Muscle layer of colon (tissue), 2 donors: ENCODE measurements around the gene HNRNPH1.
"Not testable (repeated sequence)": the region's sequence is repeated elsewhere in the genome, so short reads cannot be mapped to it uniquely, and the experiment has no call there.

ENCODE experiments used
- H3K27ac ChIP-seq: one replicate; pipeline ENCODE4 v1.7.0; 2013; ENCODE audit warnings: low read depth, mild to moderate bottlenecking, low read length, moderate library complexity
- H3K27me3 ChIP-seq, 2 donors: one replicate each; pipeline ENCODE4 v1.7.0; 2013; ENCODE audit warnings: low read length in 2 of 2, mild to moderate bottlenecking in 2 of 2; ENCODE audit not compliant: insufficient read depth in 2 of 2, control insufficient read depth in 1 of 2
- H3K36me3 ChIP-seq: one replicate; pipeline ENCODE4 v1.7.0; 2013; ENCODE audit warnings: mild to moderate bottlenecking, low read length; ENCODE audit not compliant: insufficient read depth
- H3K4me1 ChIP-seq: one replicate; pipeline ENCODE4 v1.7.0; 2013; ENCODE audit warnings: mild to moderate bottlenecking, low read length; ENCODE audit not compliant: insufficient read depth
- H3K4me3 ChIP-seq, 2 donors: one replicate each; pipeline ENCODE4 v1.7.0; 2013; ENCODE audit warnings: low read length in 2 of 2, low read depth in 1 of 2, mild to moderate bottlenecking in 1 of 2, moderate library complexity in 1 of 2
- H3K9ac ChIP-seq: one replicate; pipeline ENCODE4 v1.7.0; 2013; ENCODE audit warnings: low read length
- H3K9me3 ChIP-seq: one replicate; pipeline ENCODE4 v1.7.0; 2013; ENCODE audit warnings: mild to moderate bottlenecking, low read length
- donor health status: abdominal sarcoma.
- donor health status: Adenocarcinoma of cecum.

The HNRNPH1 gene

GRCh38 chr5:179623003-179623905 is at the start of gene HNRNPH1:
Gene HNRNPH1 (minus strand): TSS chr5:179623671. CDS start chr5:179623133, 538 bp downstream.
- H3K9ac ChIP-seq, result peak within 1 kb of the TSS; percentile 97
- no peaks in the 10 kb centered on the region for H3K9me3 ChIP-seq
- H3K27ac ChIP-seq, result peak within 1 kb of the TSS; percentile 97
- peaks cover 41% of the 10 kb centered on the region for H3K4me1 ChIP-seq
- H3K27me3 ChIP-seq, result no peaks in the 10 kb centered on the region
- H3K36me3 ChIP-seq, result peaks cover 31% of the 10 kb centered on the region
- H3K4me3 ChIP-seq, result peak within 1 kb of the TSS; percentile 81 to 90

DNA sequence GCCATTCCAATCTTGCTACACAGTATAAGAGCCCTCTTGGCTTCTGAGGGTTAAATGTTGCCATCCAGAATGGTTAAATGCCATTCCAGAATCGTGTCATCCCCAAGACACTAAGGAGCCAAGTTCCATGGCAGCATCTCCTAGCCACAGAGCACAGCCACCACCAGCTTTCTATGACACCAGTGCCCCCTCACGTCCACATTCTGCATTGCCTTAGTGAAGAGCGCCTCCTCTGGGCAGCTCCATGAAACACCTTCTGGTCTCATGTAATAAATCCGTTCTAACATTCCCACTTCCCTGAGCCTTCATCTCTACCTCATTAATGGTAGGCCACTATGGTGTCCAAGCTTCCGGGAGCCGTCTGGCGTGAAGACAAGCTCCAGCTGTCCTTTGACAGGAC is 44.9 kb upstream of the HNRNPH1 start:
- Histone ChIP-seq H3K27ac (no peak overlapping the region), H3K9me3 (no peaks in the 10 kb centered on the region), H3K36me3 (no peaks in the 10 kb centered on the region), H3K4me1 (no peaks in the 10 kb centered on the region), H3K9ac (no peak overlapping the region), H3K4me3 (no peak overlapping the region), H3K27me3 (no peaks in the 10 kb centered on the region)

- H3K9ac ChIP-seq, H3K4me1 ChIP-seq, H3K9me3 ChIP-seq, H3K27ac ChIP-seq, H3K36me3 ChIP-seq, H3K27me3 ChIP-seq, H3K4me3 ChIP-seq: not testable (repeated sequence)
Observed at GRCh38 chr5:179661647-179662046, 38.2 kb upstream of the HNRNPH1 start.

- H3K36me3 ChIP-seq, H3K27me3 ChIP-seq, H3K9ac ChIP-seq, H3K4me1 ChIP-seq, H3K9me3 ChIP-seq: not testable (repeated sequence)
- peak overlapping the region; percentile 53 for H3K27ac ChIP-seq
- H3K4me3 ChIP-seq, result peak overlapping the region; percentile 40 to 59
Observed at GRCh38 chr5:179658179-179658856, 34.8 kb upstream of the HNRNPH1 start.

DNA sequence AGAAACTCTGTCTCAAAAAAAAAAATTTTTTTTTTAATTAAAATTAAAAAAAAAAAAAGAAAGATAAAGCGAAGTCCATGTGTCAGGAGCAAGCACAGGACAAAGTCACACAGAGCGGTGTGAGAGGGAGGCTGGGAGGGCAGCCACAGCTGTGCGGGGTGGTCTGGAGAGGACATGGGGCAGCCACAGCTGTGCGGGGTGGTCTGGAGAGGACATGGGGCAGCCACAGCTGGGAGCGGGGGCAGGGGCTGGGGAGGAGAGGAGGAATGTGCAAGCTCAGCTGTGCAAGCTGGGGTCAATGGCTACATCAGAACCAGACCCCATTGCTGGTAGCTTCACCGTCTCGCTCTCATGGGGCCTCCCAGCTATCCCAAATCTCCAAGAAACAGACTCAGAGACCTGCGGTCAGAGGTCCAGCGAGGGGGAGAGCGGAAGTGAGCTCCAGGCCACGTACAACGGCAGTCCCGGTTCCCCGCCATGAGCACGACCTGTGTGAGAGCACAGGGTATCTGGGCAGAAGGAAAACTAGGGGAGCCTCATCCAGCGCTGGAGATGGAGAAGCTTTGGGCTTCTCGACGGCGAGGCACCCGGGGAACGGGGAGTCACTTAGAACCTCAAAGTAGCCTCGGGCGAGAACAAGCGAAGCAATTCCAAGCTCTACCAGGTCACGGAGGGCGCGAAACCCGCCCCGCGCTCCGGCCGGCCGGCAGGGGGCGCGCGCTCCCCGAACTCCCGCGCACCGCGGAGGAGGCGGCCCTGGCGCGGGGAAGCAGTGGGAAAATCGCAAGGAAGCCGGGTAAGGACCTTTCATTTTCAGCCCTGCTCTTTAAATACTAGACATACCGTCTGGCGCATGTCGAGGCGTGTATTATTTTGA is 34.1 kb upstream of the HNRNPH1 start:
- not testable (repeated sequence) for H3K27me3 ChIP-seq, H3K4me3 ChIP-seq, H3K36me3 ChIP-seq, H3K9me3 ChIP-seq, H3K9ac ChIP-seq, H3K27ac ChIP-seq, H3K4me1 ChIP-seq

GRCh38 chr5:179653135-179653534 is 29.7 kb upstream of the HNRNPH1 start:
- H3K9me3 ChIP-seq, H3K27ac ChIP-seq, H3K27me3 ChIP-seq, H3K9ac ChIP-seq, H3K4me1 ChIP-seq, H3K36me3 ChIP-seq, H3K4me3 ChIP-seq: not testable (repeated sequence)

GRCh38 chr5:179650245-179650644 is 26.8 kb upstream of the HNRNPH1 start:
- H3K4me1 ChIP-seq, H3K27me3 ChIP-seq, H3K36me3 ChIP-seq, H3K4me3 ChIP-seq, H3K27ac ChIP-seq, H3K9me3 ChIP-seq, H3K9ac ChIP-seq: not testable (repeated sequence)

GRCh38 chr5:179649166-179649703 is 25.8 kb upstream of the HNRNPH1 start:
- not testable (repeated sequence) for H3K9ac ChIP-seq, H3K4me3 ChIP-seq, H3K36me3 ChIP-seq, H3K27me3 ChIP-seq, H3K9me3 ChIP-seq, H3K27ac ChIP-seq, H3K4me1 ChIP-seq

- no peak overlapping the region for H3K27ac ChIP-seq
- H3K9ac ChIP-seq, result no peak overlapping the region
- H3K4me1 ChIP-seq, result no peaks in the 10 kb centered on the region
Observed at GRCh38 chr5:179648410-179648809, 24.9 kb upstream of the HNRNPH1 start.

GRCh38 chr5:179644766-179645165 is 21.3 kb upstream of the HNRNPH1 start:
- not testable (repeated sequence) for H3K9me3 ChIP-seq, H3K4me1 ChIP-seq, H3K9ac ChIP-seq, H3K4me3 ChIP-seq, H3K27ac ChIP-seq, H3K27me3 ChIP-seq, H3K36me3 ChIP-seq

More at GRCh38 chr5:179648410-179648809, 24.9 kb upstream of the HNRNPH1 start:
- Histone ChIP-seq H3K4me3 (no peak overlapping the region), H3K9me3 (no peaks in the 10 kb centered on the region), H3K27me3 (no peaks in the 10 kb centered on the region), H3K36me3 (no peaks in the 10 kb centered on the region)
